Liver (tissue), 9 donors: Measurements from ENCODE around the gene AQP5. TPM values are rescaled to one million over a fixed set of nuclear protein-coding genes. Genes with fewer than 3 reads are reported as not detected.

Experiments used
- DNase-seq: peaks from one replicate; pipeline ENCODE4 v3.0.0-alpha.2; 2017; ENCODE audit warnings: low spot score
- H3K27ac ChIP-seq, 2 donors: one replicate each; pipeline ENCODE4 v1.7.0; 2013; ENCODE audit warnings: inconsistent platforms in 2 of 2, low read length in 2 of 2, control low read depth in 1 of 2, low read depth in 1 of 2, mild to moderate bottlenecking in 1 of 2
- H3K27me3 ChIP-seq, 4 donors: one replicate each; pipeline versions ENCODE4 v1.6.1 to v1.7.0; 2013; ENCODE audit warnings: low read length in 3 of 4, inconsistent platforms in 1 of 4, mild to moderate bottlenecking in 1 of 4, moderate library complexity in 1 of 4; ENCODE audit not compliant: control insufficient read depth in 4 of 4, insufficient read depth in 4 of 4
- H3K36me3 ChIP-seq, 4 donors: one replicate each; pipeline versions ENCODE4 v1.6.1 to v1.7.0; 2013; ENCODE audit warnings: low read length in 3 of 4, mild to moderate bottlenecking in 3 of 4, low read depth in 1 of 4, moderate library complexity in 1 of 4; ENCODE audit not compliant: control insufficient read depth in 4 of 4, insufficient read depth in 3 of 4
- H3K4me1 ChIP-seq, 4 donors: one replicate each; pipeline versions ENCODE4 v1.6.1 to v1.7.0; 2013; ENCODE audit warnings: low read length in 3 of 4, mild to moderate bottlenecking in 3 of 4, moderate library complexity in 1 of 4; ENCODE audit not compliant: control insufficient read depth in 4 of 4, insufficient read depth in 4 of 4
- H3K4me3 ChIP-seq, 3 donors: one replicate each; pipeline versions ENCODE4 v1.6.1 to v1.7.0; 2013; ENCODE audit warnings: low read length in 3 of 3, control low read depth in 1 of 3, low read depth in 1 of 3, mild to moderate bottlenecking in 1 of 3
- H3K9ac ChIP-seq, 2 donors: one replicate each; pipeline ENCODE4 v1.7.0; 2013; ENCODE audit warnings: low read length in 2 of 2, mild to moderate bottlenecking in 2 of 2, moderate library complexity in 2 of 2, control low read depth in 1 of 2, low read depth in 1 of 2
- H3K9me3 ChIP-seq, 4 donors: one replicate each; pipeline versions ENCODE4 v1.6.1 to v1.7.0; 2013; ENCODE audit warnings: low read length in 3 of 4; ENCODE audit not compliant: control insufficient read depth in 4 of 4
- FOXA2 ChIP-seq: IDR thresholded peaks from 2 replicates; pipeline ENCODE4 v1.6.1; 2016; ENCODE audit warnings: antibody characterized with exemption
- GABPA ChIP-seq, 2 donors: IDR thresholded peaks in 1 of 2; conservative IDR thresholded peaks in 1 of 2; 2 replicates each; pipeline ENCODE4 v1.6.1; 2016; ENCODE audit warnings: antibody characterized with exemption in 2 of 2, mild to moderate bottlenecking in 1 of 2, moderate library complexity in 1 of 2
- HNF4A ChIP-seq, 2 donors: conservative IDR thresholded peaks; 2 replicates each; pipeline ENCODE4 v1.6.1; 2016; ENCODE audit warnings: antibody characterized with exemption in 2 of 2, mild to moderate bottlenecking in 2 of 2
- HNF4G ChIP-seq: IDR thresholded peaks from 2 replicates; pipeline ENCODE4 v1.6.1; 2016; ENCODE audit warnings: antibody characterized with exemption
- JUND ChIP-seq, 2 donors: IDR thresholded peaks; 2 replicates each; pipeline ENCODE4 v1.6.1; 2016; ENCODE audit warnings: antibody characterized with exemption in 2 of 2
- MAX ChIP-seq: IDR thresholded peaks from 2 replicates; pipeline ENCODE4 v1.6.1; 2016; ENCODE audit warnings: antibody characterized with exemption
- NR2F2 ChIP-seq: IDR thresholded peaks from 2 replicates; pipeline ENCODE4 v1.6.1; 2016; ENCODE audit warnings: antibody characterized with exemption
- RAD21 ChIP-seq, 2 donors: IDR thresholded peaks; 2 replicates each; pipeline ENCODE4 v1.6.1; 2016; ENCODE audit warnings: antibody characterized with exemption in 2 of 2, mild to moderate bottlenecking in 2 of 2
- REST ChIP-seq: IDR thresholded peaks from 2 replicates; pipeline ENCODE4 v1.6.1; 2016; ENCODE audit warnings: antibody characterized with exemption, mild to moderate bottlenecking
- RXRA ChIP-seq, 2 donors: IDR thresholded peaks; 2 replicates each; pipeline ENCODE4 v1.6.1; 2017 to 2018; ENCODE audit warnings: antibody characterized with exemption in 2 of 2, mild to moderate bottlenecking in 1 of 2
- SP1 ChIP-seq: IDR thresholded peaks from 2 replicates; pipeline ENCODE4 v1.6.1; 2018; ENCODE audit warnings: antibody characterized with exemption, mild to moderate bottlenecking
- TAF1 ChIP-seq: conservative IDR thresholded peaks from 2 replicates; pipeline ENCODE4 v1.6.1; 2016; ENCODE audit warnings: antibody characterized with exemption, mild to moderate bottlenecking
- YY1 ChIP-seq: IDR thresholded peaks from 2 replicates; pipeline ENCODE4 v1.6.1; 2016; ENCODE audit warnings: antibody characterized with exemption, mild to moderate bottlenecking
- ZBTB33 ChIP-seq: IDR thresholded peaks from 2 replicates; pipeline ENCODE4 v1.6.1; 2016; ENCODE audit warnings: antibody characterized with exemption
- WGBS: extraction: QIAGEN DNeasy Blood & Tissue Kit; methylation state at CpG from one replicate; pipeline ENCODE4 v1.1.7; 2013; 5-methylcytosine and 5-hydroxymethylcytosine counted together
- polyA plus RNA-seq, 2 donors: library from polyadenylated mRNA; stranded (reverse) in 1 of 2; unstranded in 1 of 2; fragments of 200-250 nt in 1 of 2; fragments of >200 nt in 1 of 2; fragmentation: Nextera tagmentation in 1 of 2; extraction: Ambion mirVana in 1 of 2; gene quantifications; one replicate each; pipeline versions ENCODE4 v1.2.1 to v1.2.3, GENCODE V29; 2013 to 2015
- total RNA-seq, 2 donors: library from RNA; depleted of rRNA; stranded (reverse); fragments of >200 nt; gene quantifications; one replicate each; pipeline ENCODE4 v1.2.3, GENCODE V29; 2014
- TF ChIP-seq, protein P1 (sequence below): fragments of 150-350 bp; IDR thresholded peaks from 2 replicates; pipeline ENCODE4 v1.5.1; 2017; ENCODE audit warnings: improper control_type of control experiment, low read depth, low read length; ENCODE audit not compliant: missing input control
- donor health status: healthy.
- donor health status: healthy.
- donor health status: healthy.
- donor health status: healthy.
- donor health status: healthy.

AQP5 gene
- total and polyA plus RNA-seq, 4 donors, result not detected

- no peak for TF ChIP-seq RAD21 (IDR thresholded peaks at IDR 0.05)
- TF ChIP-seq SP1, result no peak
Observed at GRCh38 chr12:49951411-49952240, 10.0 kb upstream of the AQP5 start (continued).

GRCh38 chr12:49952391-49953055, 9.1 kb upstream of the AQP5 start:
- no peak for DNase-seq
- Histone ChIP-seq H3K4me3 (no peak overlapping the region), H3K4me1 (peaks cover 0 to 6% (median 4%) of the 10 kb centered on the region in 4 donors), H3K36me3 (no peaks in the 10 kb centered on the region), H3K9ac (no peak overlapping the region), H3K9me3 (no peaks in the 10 kb centered on the region), H3K27me3 (peaks cover 0 to 2% (median 0%) of the 10 kb centered on the region in 4 donors), H3K27ac (no peak overlapping the region)
- TF ChIP-seq, protein P1, sequence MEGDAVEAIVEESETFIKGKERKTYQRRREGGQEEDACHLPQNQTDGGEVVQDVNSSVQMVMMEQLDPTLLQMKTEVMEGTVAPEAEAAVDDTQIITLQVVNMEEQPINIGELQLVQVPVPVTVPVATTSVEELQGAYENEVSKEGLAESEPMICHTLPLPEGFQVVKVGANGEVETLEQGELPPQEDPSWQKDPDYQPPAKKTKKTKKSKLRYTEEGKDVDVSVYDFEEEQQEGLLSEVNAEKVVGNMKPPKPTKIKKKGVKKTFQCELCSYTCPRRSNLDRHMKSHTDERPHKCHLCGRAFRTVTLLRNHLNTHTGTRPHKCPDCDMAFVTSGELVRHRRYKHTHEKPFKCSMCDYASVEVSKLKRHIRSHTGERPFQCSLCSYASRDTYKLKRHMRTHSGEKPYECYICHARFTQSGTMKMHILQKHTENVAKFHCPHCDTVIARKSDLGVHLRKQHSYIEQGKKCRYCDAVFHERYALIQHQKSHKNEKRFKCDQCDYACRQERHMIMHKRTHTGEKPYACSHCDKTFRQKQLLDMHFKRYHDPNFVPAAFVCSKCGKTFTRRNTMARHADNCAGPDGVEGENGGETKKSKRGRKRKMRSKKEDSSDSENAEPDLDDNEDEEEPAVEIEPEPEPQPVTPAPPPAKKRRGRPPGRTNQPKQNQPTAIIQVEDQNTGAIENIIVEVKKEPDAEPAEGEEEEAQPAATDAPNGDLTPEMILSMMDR, result no peak
- no peak for TF ChIP-seq HNF4G
- no peak for TF ChIP-seq FOXA2
- TF ChIP-seq HNF4A (conservative IDR thresholded peaks at IDR 0.05), result no peak
- no peak for TF ChIP-seq SP1
- 27% methylated on average over 1 of the region's 1 CpG for WGBS

GRCh38 chr12:49953151-49953550, 8.5 kb upstream of the AQP5 start:
- TF ChIP-seq HNF4A (conservative IDR thresholded peaks at IDR 0.05) (no peak), RXRA (IDR thresholded peaks at IDR 0.05) (no peak), JUND (IDR thresholded peaks at IDR 0.05) (no peak), SP1 (no peak), ZBTB33 (no peak), REST (no peak), HNF4G (no peak), TAF1 (no peak), NR2F2 (no peak), YY1 (no peak), MAX (no peak), GABPA (IDR thresholded peaks at IDR 0.05 in 1 of 2, conservative IDR thresholded peaks at IDR 0.05 in 1 of 2) (no peak), FOXA2 (no peak), RAD21 (IDR thresholded peaks at IDR 0.05) (no peak)
- TF ChIP-seq, protein P1, result no peak
- Histone ChIP-seq H3K36me3 (no peaks in the 10 kb centered on the region), H3K4me1 (peaks cover 0 to 6% (median 4%) of the 10 kb centered on the region in 4 donors), H3K9ac (no peak overlapping the region), H3K4me3 (no peak overlapping the region), H3K27me3 (peaks cover 0 to 2% (median 0%) of the 10 kb centered on the region in 4 donors), H3K9me3 (no peaks in the 10 kb centered on the region), H3K27ac (no peak overlapping the region)
- 92% methylated on average over 4 of the region's 4 CpGs for WGBS
- DNase-seq, result no peak
